Measurements from ENCODE around the gene CLCN6.

DNA sequence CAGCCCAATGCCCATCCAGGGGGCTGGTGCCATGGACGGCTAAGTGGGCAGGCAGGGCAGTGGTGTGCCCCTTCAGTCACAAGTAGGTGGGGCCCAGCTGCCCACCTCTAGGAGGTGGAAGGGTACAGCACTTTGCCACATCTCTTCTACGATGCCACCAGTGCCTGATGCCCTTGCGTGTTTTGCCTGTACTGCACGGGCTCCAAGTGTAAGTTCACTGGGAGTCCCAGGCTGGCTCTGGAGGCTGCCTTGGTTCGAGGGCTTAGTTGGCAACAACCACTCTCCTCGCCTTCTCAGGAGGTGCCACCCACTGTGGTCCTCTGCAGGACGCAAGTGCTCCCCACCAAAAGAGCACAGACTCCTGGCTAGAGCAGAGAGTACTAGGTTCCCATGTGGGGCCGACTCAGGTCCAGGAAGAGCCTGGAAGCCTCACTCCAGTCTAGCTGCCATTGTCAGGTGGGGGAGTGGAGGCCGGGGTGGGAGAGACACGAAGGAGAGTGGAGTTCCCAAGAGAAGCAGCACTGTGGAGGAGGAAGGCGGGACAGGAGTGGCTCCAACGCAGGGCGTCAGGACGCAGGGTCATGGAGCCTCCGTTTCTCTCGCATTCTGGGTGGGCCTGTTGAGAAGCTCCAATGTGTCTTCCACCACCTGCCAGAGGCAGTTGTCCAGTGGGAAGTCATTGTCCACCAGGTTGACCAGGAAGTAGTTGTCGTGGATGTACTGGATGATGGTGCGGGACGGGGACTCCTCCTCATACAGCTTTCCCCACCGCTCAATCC is 15.7 kb upstream of the CLCN6 start:
- TF ChIP-seq GATA3 (IDR thresholded peaks at IDR 0.05; ENCODE audit: low read depth, low read length) (no peak), GATA2 (IDR thresholded peaks at IDR 0.05; ENCODE audit: low read depth, low read length) (no peak)

All from SH-SY5Y (cell line).